HEK293 (cell line): ENCODE data around the gene SPEG.

Source experiments
- CTCF ChIA-PET: fragments of 350-600 bp; formaldehyde crosslinking; extraction: SDS; loops from one replicate; lab custom pipeline; 2021; ENCODE audit warnings: antibody characterized with exemption; lab: Yijun Ruan, JAX
- POLR2A ChIA-PET: fragments of 300-600 bp; formaldehyde crosslinking; extraction: SDS; loops from one replicate; lab custom pipeline; 2020; ENCODE audit warnings: antibody characterized with exemption, inconsistent platforms; lab: Yijun Ruan, JAX
- H3K27ac ChIP-seq: fragments of 200-500 bp; sonication (Bioruptor generic); 2 replicates; pipeline ENCODE4 v1.5.1; 2014; ENCODE audit warnings: low read depth, low read length, control low read depth, inconsistent platforms; ENCODE audit errors: extremely low read depth
- H3K36me3 ChIP-seq, 2 experiments: fragments of 200-500 bp in 1 of 2; sonication (Bioruptor generic) in 1 of 2; 1 replicate in 1 of 2; 2 replicates in 1 of 2; pipeline ENCODE4 v1.5.1; 2014 to 2017; ENCODE audit warnings: inconsistent platforms in 2 of 2, low read length in 2 of 2; ENCODE audit not compliant: control insufficient read depth in 2 of 2, insufficient read depth in 1 of 2
- H3K4me1 ChIP-seq: fragments of 200-500 bp; sonication (Bioruptor generic); 2 replicates; pipeline ENCODE4 v1.5.1; 2014; ENCODE audit warnings: mild to moderate bottlenecking, low read length, inconsistent platforms; ENCODE audit not compliant: control insufficient read depth, insufficient read depth
- H3K4me3 ChIP-seq: 2 replicates; pipeline ENCODE4 v1.5.1; 2011; ENCODE audit warnings: low read depth, mild to moderate bottlenecking, control low read depth, low read length, moderate library complexity
- H3K9me3 ChIP-seq: fragments of 200-500 bp; sonication (Bioruptor generic); 2 replicates; pipeline ENCODE4 v1.5.1; 2014; ENCODE audit warnings: low read depth, low read length, inconsistent platforms; ENCODE audit not compliant: control insufficient read depth, insufficient read depth
- BCL6B ChIP-seq: fragments of 450-650 bp; formaldehyde crosslinking; IDR thresholded peaks from 2 replicates; pipeline ENCODE4 v1.5.1; 2017; ENCODE audit warnings: missing biosample characterization, missing genetic modification characterization
- GLI2 ChIP-seq: fragments of 450-650 bp; formaldehyde crosslinking; IDR thresholded peaks from 2 replicates; pipeline ENCODE4; 2017; ENCODE audit warnings: missing biosample characterization, missing genetic modification characterization, low read depth, borderline replicate concordance
- GLIS2 ChIP-seq: fragments of 450-650 bp; formaldehyde crosslinking; IDR thresholded peaks from 2 replicates; pipeline ENCODE4 v1.5.1; 2016; ENCODE audit warnings: missing biosample characterization, missing genetic modification characterization
- IKZF3 ChIP-seq: fragments of 450-650 bp; IDR thresholded peaks from 2 replicates; pipeline ENCODE4 v1.5.0; 2018; ENCODE audit warnings: missing biosample characterization, mild to moderate bottlenecking, missing genetic modification characterization, moderate library complexity
- KLF8 ChIP-seq: fragments of 450-650 bp; formaldehyde crosslinking; IDR thresholded peaks from 2 replicates; pipeline ENCODE4 v1.5.1; 2016; ENCODE audit warnings: missing biosample characterization, missing genetic modification characterization
- OVOL3 ChIP-seq: fragments of 450-650 bp; formaldehyde crosslinking; IDR thresholded peaks from 2 replicates; pipeline ENCODE4 v1.5.1; 2016; ENCODE audit warnings: missing biosample characterization, missing genetic modification characterization
- PRDM1 ChIP-seq: fragments of 450-650 bp; formaldehyde crosslinking; IDR thresholded peaks from 2 replicates; pipeline ENCODE4; 2016; ENCODE audit warnings: missing biosample characterization, missing genetic modification characterization
- SP2 ChIP-seq: fragments of 450-650 bp; formaldehyde crosslinking; IDR thresholded peaks from 2 replicates; pipeline ENCODE4 v1.5.1; 2016; ENCODE audit warnings: missing biosample characterization, missing genetic modification characterization
- YY1 ChIP-seq: fragments of 450-650 bp; formaldehyde crosslinking; IDR thresholded peaks from 2 replicates; pipeline ENCODE4 v1.5.1; 2018; ENCODE audit warnings: missing biosample characterization, missing genetic modification characterization
- ZBTB7A ChIP-seq: fragments of 450-650 bp; formaldehyde crosslinking; IDR thresholded peaks from 2 replicates; pipeline ENCODE4 v1.5.1; 2016; ENCODE audit warnings: low read depth, missing biosample characterization, missing genetic modification characterization
- ZIC2 ChIP-seq: fragments of 450-650 bp; formaldehyde crosslinking; IDR thresholded peaks from 2 replicates; pipeline ENCODE4 v1.5.1; 2016; ENCODE audit warnings: missing biosample characterization, missing genetic modification characterization
- ZNF148 ChIP-seq: fragments of 450-650 bp; formaldehyde crosslinking; IDR thresholded peaks from 2 replicates; pipeline ENCODE4 v1.5.0; 2017; ENCODE audit warnings: missing biosample characterization, missing genetic modification characterization, borderline replicate concordance
- ZNF155 ChIP-seq: fragments of 450-650 bp; formaldehyde crosslinking; IDR thresholded peaks from 2 replicates; pipeline ENCODE4 v1.5.1; 2016; ENCODE audit warnings: missing biosample characterization, missing genetic modification characterization
- ZNF174 ChIP-seq: fragments of 450-650 bp; formaldehyde crosslinking; IDR thresholded peaks from 2 replicates; pipeline ENCODE4 v1.5.0; 2017; ENCODE audit warnings: missing biosample characterization, mild to moderate bottlenecking, missing genetic modification characterization
- ZNF362 ChIP-seq: fragments of 450-650 bp; formaldehyde crosslinking; IDR thresholded peaks from 2 replicates; pipeline ENCODE4 v1.5.1; 2016; ENCODE audit warnings: missing biosample characterization, missing genetic modification characterization
- ZNF530 ChIP-seq: fragments of 450-650 bp; formaldehyde crosslinking; IDR thresholded peaks from 2 replicates; pipeline ENCODE4 v1.5.1; 2016; ENCODE audit warnings: low read depth, missing biosample characterization, missing genetic modification characterization
- ZNF571 ChIP-seq: fragments of 450-650 bp; formaldehyde crosslinking; IDR thresholded peaks from 2 replicates; pipeline ENCODE4 v1.5.0; 2017; ENCODE audit warnings: missing biosample characterization, missing genetic modification characterization
- ZNF610 ChIP-seq: fragments of 450-650 bp; formaldehyde crosslinking; IDR thresholded peaks from 2 replicates; pipeline ENCODE4 v1.5.1; 2016; ENCODE audit warnings: missing biosample characterization, missing genetic modification characterization, borderline replicate concordance
- ZNF658 ChIP-seq: fragments of 450-650 bp; formaldehyde crosslinking; IDR thresholded peaks from 2 replicates; pipeline ENCODE4; 2016; ENCODE audit warnings: missing biosample characterization, missing genetic modification characterization
- ZNF664 ChIP-seq: fragments of 450-650 bp; formaldehyde crosslinking; IDR thresholded peaks from 2 replicates; pipeline ENCODE4 v1.5.1; 2016; ENCODE audit warnings: missing biosample characterization, missing genetic modification characterization
- ZNF692 ChIP-seq: fragments of 450-650 bp; formaldehyde crosslinking; IDR thresholded peaks from 2 replicates; pipeline ENCODE4 v1.5.1; 2016; ENCODE audit warnings: missing biosample characterization, missing genetic modification characterization
- ZNF707 ChIP-seq: fragments of 450-650 bp; formaldehyde crosslinking; IDR thresholded peaks from 2 replicates; pipeline ENCODE4 v1.5.1; 2016; ENCODE audit warnings: missing biosample characterization, missing genetic modification characterization
- ZNF776 ChIP-seq: fragments of 450-650 bp; formaldehyde crosslinking; IDR thresholded peaks from 2 replicates; pipeline ENCODE4 v1.5.0; 2017; ENCODE audit warnings: missing biosample characterization, missing genetic modification characterization, borderline replicate concordance
- ZNF830 ChIP-seq: fragments of 450-650 bp; IDR thresholded peaks from 2 replicates; pipeline ENCODE4 v1.5.0; 2018; ENCODE audit warnings: missing biosample characterization, missing genetic modification characterization, low read depth, mild to moderate bottlenecking, moderate library complexity
- ZXDB ChIP-seq: fragments of 450-650 bp; formaldehyde crosslinking; IDR thresholded peaks from 2 replicates; pipeline ENCODE4 v1.5.1; 2016; ENCODE audit warnings: missing biosample characterization, missing genetic modification characterization
- TF ChIP-seq, protein P1 (sequence below): fragments of 450-650 bp; formaldehyde crosslinking; IDR thresholded peaks from 2 replicates; pipeline ENCODE4 v1.5.1; 2017; ENCODE audit warnings: missing biosample characterization, missing genetic modification characterization

Gene SPEG

GRCh38 chr2:219511547-219512325 lies 77.1 kb downstream of the SPEG start:
- Histone ChIP-seq H3K36me3 (peaks cover 0 to 8% of the 10 kb centered on the region in 2 experiments; a peak in 1 of 3 replicates), H3K4me1 (peaks cover 2% of the 10 kb centered on the region), H3K27ac (no peak overlapping the region), H3K4me3 (no peak overlapping the region), H3K9me3 (no peaks in the 10 kb centered on the region)
- ChIA-PET POLR2A (interaction anchor here (1.1 to 1.3 kb wide), 2 partner anchors 13 kb away, joined by 4 read pairs; partner anchors contain the start of gene GMPPA), CTCF (interaction anchor here (0.6 to 9.5 kb wide), 8 partner anchors 9 to 339 kb away, joined by 3 to 150 read pairs (median 4); partner anchors contain the start of gene GMPPA)
- no peak for TF ChIP-seq ZNF692 (tag by site-specific recombination)
- no peak for TF ChIP-seq ZNF530 (tag by site-specific recombination)
- no peak for TF ChIP-seq ZNF664 (tag by site-specific recombination)
- no peak for TF ChIP-seq ZNF155
- TF ChIP-seq ZNF658 = no peak
- no peak for TF ChIP-seq ZNF571 (tag by site-specific recombination)
- no peak for TF ChIP-seq BCL6B

- H3K27ac ChIP-seq = no peak overlapping the region
- ChIA-PET POLR2A (interaction anchor here (1.0 to 1.3 kb wide), 2 partner anchors 14 to 26 kb away, joined by 3 to 4 read pairs; partner anchors contain the start of gene GMPPA), CTCF (interaction anchor here (1.3 to 9.5 kb wide), 5 partner anchors 14 to 28 kb away, joined by 3 to 150 read pairs (median 12); partner anchors contain the start of gene GMPPA)
- no peak for TF ChIP-seq ZNF707
- TF ChIP-seq PRDM1 = peak; percentile 19; the same call in 1 of the 2 replicates
- no peak for TF ChIP-seq IKZF3 (tag by site-specific recombination)
- TF ChIP-seq ZNF362 (tag by site-specific recombination) = no peak
- no peak for TF ChIP-seq ZBTB7A
- no peak for TF ChIP-seq SP2 (tag by site-specific recombination)
- TF ChIP-seq YY1 (tag by site-specific recombination) = no peak
- TF ChIP-seq ZIC2 (tag by site-specific recombination) = peak; percentile 73
- TF ChIP-seq ZNF174 = no peak
- TF ChIP-seq, protein P1, sequence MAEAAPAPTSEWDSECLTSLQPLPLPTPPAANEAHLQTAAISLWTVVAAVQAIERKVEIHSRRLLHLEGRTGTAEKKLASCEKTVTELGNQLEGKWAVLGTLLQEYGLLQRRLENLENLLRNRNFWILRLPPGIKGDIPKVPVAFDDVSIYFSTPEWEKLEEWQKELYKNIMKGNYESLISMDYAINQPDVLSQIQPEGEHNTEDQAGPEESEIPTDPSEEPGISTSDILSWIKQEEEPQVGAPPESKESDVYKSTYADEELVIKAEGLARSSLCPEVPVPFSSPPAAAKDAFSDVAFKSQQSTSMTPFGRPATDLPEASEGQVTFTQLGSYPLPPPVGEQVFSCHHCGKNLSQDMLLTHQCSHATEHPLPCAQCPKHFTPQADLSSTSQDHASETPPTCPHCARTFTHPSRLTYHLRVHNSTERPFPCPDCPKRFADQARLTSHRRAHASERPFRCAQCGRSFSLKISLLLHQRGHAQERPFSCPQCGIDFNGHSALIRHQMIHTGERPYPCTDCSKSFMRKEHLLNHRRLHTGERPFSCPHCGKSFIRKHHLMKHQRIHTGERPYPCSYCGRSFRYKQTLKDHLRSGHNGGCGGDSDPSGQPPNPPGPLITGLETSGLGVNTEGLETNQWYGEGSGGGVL = peak; percentile 19; the same call in 1 of the 2 replicates
- no peak for TF ChIP-seq KLF8 (tag by site-specific recombination)
- no peak for TF ChIP-seq OVOL3
- TF ChIP-seq ZNF148 (tag by site-specific recombination) = no peak
- TF ChIP-seq GLIS2 (tag by site-specific recombination) = no peak
- TF ChIP-seq ZNF830 (tag by site-specific recombination) = no peak
- no peak for TF ChIP-seq ZXDB
- no peak for TF ChIP-seq ZNF776 (tag by site-specific recombination)
- no peak for TF ChIP-seq ZNF610
- no peak for TF ChIP-seq GLI2
These were observed 78.0 kb downstream of the SPEG start for GRCh38 chr2:219512524-219513216.

More at GRCh38 chr2:219512524-219513216, 78.0 kb downstream of the SPEG start:
- H3K4me1 ChIP-seq = peaks cover 2% of the 10 kb centered on the region
- no peaks in the 10 kb centered on the region for H3K9me3 ChIP-seq
- no peak overlapping the region for H3K4me3 ChIP-seq
- H3K36me3 ChIP-seq = no peaks in the 10 kb centered on the region
